GM12878 (cell line): ENCODE measurements around the gene CARD11. TPM values are rescaled to one million over a fixed set of nuclear protein-coding genes. Genes with fewer than 3 reads are reported as not detected.

ENCODE experiments used
- ATAC-seq: fragments of 200-7000 bp; cut with Tn5 transposase; 3 replicates; pipeline ENCODE4 v1.9.1; 2020; ENCODE audit warnings: mild to moderate bottlenecking, moderate library complexity
- BruUV-seq: library from RNA; stranded (reverse); fragments of 400-500 nt; replicated peaks from 2 replicates; lab custom pipeline; 2021; lab: Mats Ljungman, UMichigan
- CTCF ChIA-PET: fragments of 300-600 bp; sonication (Branson Sonifier 250); formaldehyde crosslinking; extraction: SDS; loops from one replicate; lab custom pipeline; 2021; ENCODE audit warnings: inconsistent platforms; lab: Yijun Ruan, JAX
- POLR2A ChIA-PET: fragments of 350-600 bp; formaldehyde crosslinking; extraction: SDS; loops from one replicate; lab custom pipeline; 2021; ENCODE audit warnings: inconsistent platforms; lab: Charles Lee
- RAD21 ChIA-PET: fragments of 300-600 bp; sonication (Branson Sonifier 250); formaldehyde crosslinking; loops from one replicate; lab custom pipeline; 2023; ENCODE audit warnings: antibody characterized with exemption; ENCODE audit not compliant: unreplicated experiment; lab: Charles Lee
- SMC1A ChIA-PET: fragments of 300-600 bp; sonication (Branson Sonifier 250); formaldehyde crosslinking; loops from one replicate; lab custom pipeline; 2023; ENCODE audit not compliant: unreplicated experiment, uncharacterized antibody; lab: Charles Lee
- DNase-seq: peaks from one replicate; pipeline ENCODE4 v3.0.0-alpha.2; 2011; ENCODE audit warnings: low read depth, low spot score
- FAIRE-seq: peaks from 3 replicates; lab custom pipeline; 2011; peaks lifted over from hg19 to GRCh38; lab: Jason Lieb, UNC
- H2AFZ ChIP-seq: 2 replicates; pipeline ENCODE4 v1.6.0; 2011; ENCODE audit warnings: low read depth, low read length, control low read depth; ENCODE audit not compliant: control insufficient read depth
- H3K27ac ChIP-seq: 2 replicates; pipeline ENCODE4 v1.5.1; 2011; ENCODE audit warnings: control low read depth; ENCODE audit not compliant: control insufficient read depth, insufficient read depth
- H3K27me3 ChIP-seq, 2 experiments: replicated peaks in 1 of 2; 2 replicates each; pipeline versions ENCODE4 v1.6.0 to v1.6.1; 2011; ENCODE audit warnings: low read length in 1 of 2; ENCODE audit not compliant: control insufficient read depth in 2 of 2, insufficient read depth in 2 of 2
- H3K36me3 ChIP-seq, 2 experiments: 2 replicates each; pipeline ENCODE4 v1.5.1; 2011; ENCODE audit warnings: low read length in 1 of 2; ENCODE audit not compliant: control insufficient read depth in 2 of 2, insufficient read depth in 2 of 2
- H3K4me1 ChIP-seq: 2 replicates; pipeline ENCODE4 v1.6.1; 2011; ENCODE audit warnings: mild to moderate bottlenecking, low read length, moderate library complexity, mixed read lengths; ENCODE audit not compliant: control insufficient read depth, insufficient read depth
- H3K4me2 ChIP-seq: 2 replicates; pipeline ENCODE4 v1.6.0; 2011; ENCODE audit warnings: control low read depth; ENCODE audit not compliant: control insufficient read depth, insufficient read depth
- H3K4me3 ChIP-seq: fragments of 200-600 bp; sonication (generic); 2 replicates; pipeline ENCODE4 v1.5.1; 2016
- H3K79me2 ChIP-seq: 2 replicates; pipeline ENCODE4 v1.6.0; 2011; ENCODE audit warnings: low read length; ENCODE audit not compliant: control insufficient read depth, insufficient read depth
- H3K9ac ChIP-seq: 2 replicates; pipeline ENCODE4 v1.8.0; 2011; ENCODE audit warnings: low read length, control low read depth, mixed read lengths; ENCODE audit not compliant: control insufficient read depth, insufficient read depth
- H3K9me3 ChIP-seq: replicated peaks from 3 replicates; pipeline ENCODE4 v1.5.1; 2011; ENCODE audit warnings: mild to moderate bottlenecking, low read length; ENCODE audit not compliant: control insufficient read depth, insufficient read depth
- H4K20me1 ChIP-seq: 2 replicates; pipeline ENCODE4 v1.6.0; 2011; ENCODE audit not compliant: control insufficient read depth, insufficient read depth
- HSF1 ChIP-seq: fragments of 150-350 bp; IDR thresholded peaks from 2 replicates; pipeline ENCODE4 v1.6.1; 2014; ENCODE audit warnings: mild to moderate bottlenecking, low read depth, low read length
- NFYB ChIP-seq: IDR thresholded peaks from 2 replicates; pipeline ENCODE4 v1.6.1; 2011; ENCODE audit warnings: low read depth, mild to moderate bottlenecking, low read length, improper control_type of control experiment, moderate library complexity; ENCODE audit not compliant: insufficient read depth
- POLR2A ChIP-seq: IDR thresholded peaks from 2 replicates; pipeline ENCODE4 v1.6.1; 2011; ENCODE audit warnings: low read depth, mild to moderate bottlenecking, low read length
- WGBS: methylation state at CpG from one replicate; pipeline ENCODE4 v1.1.6; 2016; ENCODE audit warnings: low lambda C conversion rate; ENCODE audit not compliant: insufficient replicate concordance, insufficient coverage; ENCODE audit errors: missing lambda C conversion rate; 5-methylcytosine and 5-hydroxymethylcytosine counted together
- in situ Hi-C: fragments of 300-500 bp; cut with MboI; formaldehyde crosslinking; loops from 9 replicates; pipeline ENCODE4 v1.14.3; 2018; ENCODE audit warnings: mixed read lengths
- intact Hi-C: fragments of 100-400 bp; cut with micrococcal nuclease; formaldehyde crosslinking; loops from one replicate; pipeline ENCODE4 v1.14.2; 2022; ENCODE audit not compliant: unreplicated experiment
- polyA plus RNA-seq, 11 experiments: library from polyadenylated mRNA; depleted of rRNA in 4 of 11; unstranded in 6 of 11; stranded (reverse) in 5 of 11; fragments of >200 nt; fragmentation: Nextera tagmentation in 4 of 11; fragmentation: Illumina TruSeq in 1 of 11; extraction: Ambion mirVana in 4 of 11; extraction: Trizol in 1 of 11; gene quantifications; 1 replicate in 1 of 11; 2 replicates in 10 of 11; pipeline versions ENCODE4 v1.2.1 to v1.2.3, GENCODE V29; 2011 to 2016; ENCODE audit warnings: inconsistent platforms in 2 of 11, missing spikeins in 2 of 11, low read depth in 1 of 11
- total RNA-seq, 4 experiments: library from RNA; depleted of rRNA in 3 of 4; stranded (reverse); fragments of >200 nt in 3 of 4; fragmentation: Illumina TruSeq in 1 of 4; extraction: Trizol in 1 of 4; gene quantifications; 2 replicates each; pipeline versions ENCODE4 v1.2.1 to v1.2.3, GENCODE V29; 2013 to 2021

Gene CARD11
- total and polyA plus RNA-seq, 10 of the 15 experiments (the other 5 are each of a cell fraction or from before 2014, with no cell fraction given): 0.27 to 72.0 (median 28.4) TPM

- peaks cover 4 to 7% of the 10 kb centered on the region in 2 experiments; a peak in 3 of 4 replicates for H3K36me3 ChIP-seq
- in situ Hi-C loops: no loop called here
- no peak for DNase-seq
- H3K27ac ChIP-seq: no peak overlapping the region
- BruUV-seq: no TSS peak
- ChIA-PET POLR2A (no interaction called here), RAD21 (no interaction called here), CTCF (no interaction called here), SMC1A (no interaction called here)
- no peak for TF ChIP-seq HSF1
- TF ChIP-seq NFYB: no peak
- TF ChIP-seq POLR2A: peak; percentile 57; the same call in 1 of the 2 replicates
- H4K20me1 ChIP-seq: no peaks in the 10 kb centered on the region
- no peak overlapping the region for H2AFZ ChIP-seq
- H3K9ac ChIP-seq: no peak overlapping the region
- no peaks in the 10 kb centered on the region for H3K27me3 ChIP-seq
- ATAC-seq: no peak
- 92% methylated on average over 13 of the region's 13 CpGs for WGBS
- intact Hi-C loops: no loop called here
- no peak overlapping the region for H3K4me3 ChIP-seq
- no peak for FAIRE-seq
- H3K9me3 ChIP-seq: no peaks in the 10 kb centered on the region
- H3K4me1 ChIP-seq: no peaks in the 10 kb centered on the region
- H3K4me2 ChIP-seq: no peak overlapping the region
- no peaks in the 10 kb centered on the region for H3K79me2 ChIP-seq
These were observed 113.2 kb downstream of the CARD11 start for GRCh38 chr7:2930310-2931033.
